HCT116 (cell line): ENCODE data around the gene BCL2L13. TPM values are rescaled to one million over a fixed set of nuclear protein-coding genes. Genes with fewer than 3 reads are reported as not detected.

Source experiments
- ATAC-seq: fragments of 200-7000 bp; cut with Tn5 transposase; 2 replicates; pipeline ENCODE4 v1.9.1; 2020; ENCODE audit warnings: mild to moderate bottlenecking, moderate library complexity
- BruUV-seq: library from RNA; stranded (reverse); fragments of 400-500 nt; replicated peaks from 2 replicates; lab custom pipeline; 2021; lab: Mats Ljungman, UMichigan
- CTCF ChIA-PET: fragments of 300-600 bp; sonication (Branson Sonifier 250); formaldehyde crosslinking; loops from one replicate; lab custom pipeline; 2021; ENCODE audit warnings: antibody characterized with exemption; lab: Charles Lee
- POLR2A ChIA-PET: fragments of 300-600, 350-600 bp; sonication (Branson Sonifier 250); formaldehyde crosslinking; loops from one replicate; lab custom pipeline; 2021; ENCODE audit warnings: antibody characterized with exemption; lab: Charles Lee
- RAD21 ChIA-PET, 2 experiments: fragments of 300-600 bp; sonication (Branson Sonifier 250); formaldehyde crosslinking; loops; one replicate each; lab custom pipeline; 2023; ENCODE audit warnings: low total read pairs in 2 of 2; ENCODE audit not compliant: uncharacterized antibody in 2 of 2, unreplicated experiment in 2 of 2, low non-redundant PET in 1 of 2; lab: Charles Lee
- DNase-seq: peaks from one replicate; pipeline ENCODE4 v3.0.0-alpha.2; 2010; ENCODE audit warnings: low read depth, low spot score
- H2AFZ ChIP-seq: fragments of 200-600 bp; shearing (Covaris generic), sonication (generic); 2 replicates; pipeline ENCODE4 v1.6.1; 2017; ENCODE audit warnings: low read depth, mixed run types, mixed read lengths, antibody characterized with exemption, low read length; ENCODE audit not compliant: poor library complexity, severe bottlenecking
- H3K27ac ChIP-seq: 2 replicates; pipeline ENCODE4 v1.5.1; 2012; ENCODE audit warnings: low read depth, low read length
- H3K27me3 ChIP-seq: fragments of 200-600 bp; sonication (generic); 2 replicates; pipeline ENCODE4 v1.6.1; 2016; ENCODE audit warnings: mixed run types, low read length, mixed read lengths; ENCODE audit not compliant: insufficient read depth
- H3K36me3 ChIP-seq, 2 experiments: fragments of 200-500 bp in 1 of 2; fragments of 200-600 bp in 1 of 2; sonication (Bioruptor generic) in 1 of 2; sonication (generic) in 1 of 2; 2 replicates each; pipeline versions ENCODE4 v1.5.1 to v1.6.1; 2014 to 2016; ENCODE audit warnings: low read length in 2 of 2, inconsistent platforms in 1 of 2, mixed read lengths in 1 of 2, mixed run types in 1 of 2; ENCODE audit not compliant: insufficient read depth in 2 of 2, control insufficient read depth in 1 of 2
- H3K4me1 ChIP-seq, 2 experiments: fragments of 200-600 bp in 1 of 2; sonication (generic) in 1 of 2; 2 replicates each; pipeline versions ENCODE4 v1.5.1 to v1.6.1; 2012 to 2017; ENCODE audit warnings: low read length in 2 of 2, inconsistent platforms in 1 of 2, mild to moderate bottlenecking in 1 of 2, mixed read lengths in 1 of 2, mixed run types in 1 of 2, moderate library complexity in 1 of 2; ENCODE audit not compliant: insufficient read depth in 2 of 2, control insufficient read depth in 1 of 2
- H3K4me2 ChIP-seq: fragments of 200-600 bp; sonication (generic); 2 replicates; pipeline ENCODE4 v1.6.1; 2017; ENCODE audit warnings: mixed run types, low read length, mixed read lengths
- H3K4me3 ChIP-seq, 2 experiments: fragments of 200-600 bp in 1 of 2; sonication (generic) in 1 of 2; replicated peaks in 1 of 2; 2 replicates each; pipeline ENCODE4 v1.5.1; 2011 to 2016; ENCODE audit warnings: low read length in 2 of 2, control low read depth in 1 of 2, low read depth in 1 of 2, mild to moderate bottlenecking in 1 of 2, mixed read lengths in 1 of 2, mixed run types in 1 of 2
- H3K79me2 ChIP-seq: fragments of 200-600 bp; sonication (generic); 2 replicates; pipeline ENCODE4 v1.6.1; 2017; ENCODE audit warnings: mild to moderate bottlenecking, mixed run types, low read length, moderate library complexity, mixed read lengths; ENCODE audit not compliant: insufficient read depth
- H3K9ac ChIP-seq: fragments of 200-600 bp; sonication (generic); 2 replicates; pipeline ENCODE4 v1.6.1; 2016; ENCODE audit warnings: low read length, mixed read lengths
- H3K9me2 ChIP-seq: fragments of 200-600 bp; sonication (generic), shearing (Covaris generic); 2 replicates; pipeline ENCODE4 v1.6.1; 2017; ENCODE audit warnings: mixed run types, mild to moderate bottlenecking, moderate library complexity; ENCODE audit not compliant: insufficient read depth
- H3K9me3 ChIP-seq, 2 experiments: fragments of 200-500 bp in 1 of 2; fragments of 200-600 bp in 1 of 2; sonication (Bioruptor generic) in 1 of 2; sonication (generic) in 1 of 2; 2 replicates each; pipeline ENCODE4 v1.6.1; 2014 to 2017; ENCODE audit warnings: low read length in 2 of 2, mixed read lengths in 2 of 2, inconsistent platforms in 1 of 2, low read depth in 1 of 2, mild to moderate bottlenecking in 1 of 2, mixed run types in 1 of 2, moderate library complexity in 1 of 2; ENCODE audit not compliant: control insufficient read depth in 1 of 2, insufficient read depth in 1 of 2
- H4K20me1 ChIP-seq: fragments of 200-600 bp; sonication (generic), shearing (Covaris generic); 2 replicates; pipeline ENCODE4 v1.6.1; 2017; ENCODE audit warnings: mixed run types, mild to moderate bottlenecking, moderate library complexity; ENCODE audit not compliant: insufficient read depth
- CBX3 ChIP-seq: IDR thresholded peaks from 2 replicates; pipeline ENCODE4 v1.6.1; 2012; ENCODE audit warnings: low read depth
- CEBPB ChIP-seq: IDR thresholded peaks from 2 replicates; pipeline ENCODE4 v1.6.1; 2012; ENCODE audit warnings: low read depth
- EZH2 ChIP-seq: fragments of 200-600 bp; sonication (generic); IDR thresholded peaks from 2 replicates; pipeline ENCODE4 v1.6.1; 2017; ENCODE audit warnings: antibody characterized with exemption, mixed run types
- EZH2phosphoT487 ChIP-seq: fragments of 200-600 bp; IDR thresholded peaks from 2 replicates; pipeline ENCODE4 v1.6.1; 2018; ENCODE audit warnings: antibody characterized with exemption, borderline replicate concordance
- FOSL1 ChIP-seq: IDR thresholded peaks from 2 replicates; pipeline ENCODE4 v1.6.1; 2012; ENCODE audit warnings: low read depth
- JUND ChIP-seq: IDR thresholded peaks from 2 replicates; pipeline ENCODE4 v1.6.1; 2012
- RAD21 ChIP-seq: IDR thresholded peaks from 2 replicates; pipeline ENCODE4 v1.6.1; 2012; ENCODE audit warnings: low read depth, mild to moderate bottlenecking
- SIN3A ChIP-seq: IDR thresholded peaks from 2 replicates; pipeline ENCODE4 v1.6.1; 2012; ENCODE audit warnings: low read depth
- SRF ChIP-seq: IDR thresholded peaks from 2 replicates; pipeline ENCODE4 v1.6.1; 2012; ENCODE audit warnings: low read depth
- TCF7L2 ChIP-seq: IDR thresholded peaks from 2 replicates; pipeline ENCODE4 v1.7.0; 2011; ENCODE audit warnings: borderline replicate concordance, inconsistent platforms; ENCODE audit not compliant: insufficient read depth, insufficient read length; ENCODE audit errors: extremely low read depth
- YY1 ChIP-seq: IDR thresholded peaks from 2 replicates; pipeline ENCODE4 v1.6.1; 2011; ENCODE audit warnings: low read length, low read depth, moderate library complexity, mild to moderate bottlenecking; ENCODE audit not compliant: insufficient replicate concordance; ENCODE audit errors: extremely low read depth
- ZNF274 ChIP-seq: fragments of 200-500 bp; sonication (Bioruptor generic); IDR thresholded peaks from 2 replicates; pipeline ENCODE4 v1.6.1; 2014; ENCODE audit warnings: mild to moderate bottlenecking, low read depth, low read length, inconsistent platforms
- intact Hi-C: fragments of 100-400 bp; cut with micrococcal nuclease; formaldehyde crosslinking; loops from 2 replicates; pipeline ENCODE4 v1.10.0; 2022
- total RNA-seq: library from RNA; stranded (reverse); gene quantifications from one replicate; pipeline ENCODE4 v1.2.1, GENCODE V29; 2021; ENCODE audit not compliant: unreplicated experiment
- TF ChIP-seq, protein P1 (sequence below): IDR thresholded peaks from 2 replicates; pipeline ENCODE4 v1.6.1; 2012

The BCL2L13 gene
- total RNA-seq, 1 experiment from 2014 or later = 38.6 TPM

DNA sequence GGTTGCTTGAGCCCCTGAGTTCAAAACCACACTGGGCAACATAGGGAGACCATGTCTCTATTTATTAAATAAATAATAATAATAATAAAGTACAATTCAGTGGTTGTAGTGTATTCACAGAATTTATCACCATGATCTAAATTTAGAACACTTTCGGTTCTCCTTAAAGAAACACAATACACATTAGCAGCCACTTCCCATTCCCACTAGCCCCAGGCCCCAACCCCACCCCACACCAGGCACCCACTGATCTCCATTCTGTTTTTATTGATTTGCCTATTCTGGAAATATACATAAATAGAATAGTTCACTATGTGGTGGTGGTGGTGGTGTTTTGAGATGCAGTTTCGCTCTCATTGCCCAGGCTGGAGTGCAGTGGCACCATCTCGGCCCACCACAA is 45.7 kb downstream of the BCL2L13 start:
- no peak overlapping the region for H2AFZ ChIP-seq
- ATAC-seq = no peak
- H3K4me3 ChIP-seq = no peak overlapping the region
- DNase-seq = no peak
- H3K27ac ChIP-seq = no peak overlapping the region
- H3K36me3 ChIP-seq = peaks cover 0 to 3% of the 10 kb centered on the region in 2 experiments; a peak in 2 of 4 replicates
- no peaks in the 10 kb centered on the region for H3K79me2 ChIP-seq
- RAD21 ChIA-PET = no interaction called here
- no TSS peak for BruUV-seq
- POLR2A ChIA-PET = no interaction called here
- no peaks in the 10 kb centered on the region for H4K20me1 ChIP-seq
- H3K27me3 ChIP-seq = no peaks in the 10 kb centered on the region
- no peak for TF ChIP-seq RAD21
- no peak for TF ChIP-seq CBX3
- no peak for TF ChIP-seq CEBPB
- TF ChIP-seq SIN3A = no peak
- no peak for TF ChIP-seq YY1
- no peak for TF ChIP-seq JUND
- TF ChIP-seq EZH2 = no peak
- TF ChIP-seq TCF7L2 = no peak
- no peak for TF ChIP-seq FOSL1
- TF ChIP-seq, all 23 proteins: peak for 0
- CTCF ChIA-PET = no interaction called here
- H3K9me2 ChIP-seq = no peaks in the 10 kb centered on the region
- no peak overlapping the region for H3K9ac ChIP-seq
- H3K4me1 ChIP-seq = no peaks in the 10 kb centered on the region
- H3K4me2 ChIP-seq = no peak overlapping the region
- no peaks in the 10 kb centered on the region for H3K9me3 ChIP-seq
- intact Hi-C loops = loop anchor here (10.0 kb wide), 1 partner anchor 79 kb away; no protein-coding TSS in a partner anchor

DNA sequence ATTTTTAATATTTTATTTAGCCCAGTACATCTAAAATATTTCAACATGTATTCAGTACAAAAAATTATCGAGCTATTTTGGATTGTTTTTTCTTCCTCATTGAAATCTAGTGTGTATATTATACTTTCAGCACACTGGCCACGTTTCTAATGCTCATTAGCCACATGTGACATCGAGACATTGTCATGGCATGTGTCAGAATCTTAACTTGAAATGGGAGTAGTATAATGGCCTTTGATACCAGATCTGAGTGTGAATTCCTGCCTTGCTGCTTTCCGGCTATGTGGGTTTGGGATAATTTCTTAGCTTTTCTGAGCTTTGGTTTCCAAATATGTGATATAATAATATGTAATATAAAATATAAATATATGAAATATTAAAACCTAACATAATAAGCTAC is 54.3 kb downstream of the BCL2L13 start:
- CTCF ChIA-PET = no interaction called here
- TF ChIP-seq SRF = no peak
- TF ChIP-seq EZH2phosphoT487 = no peak
- TF ChIP-seq SIN3A = no peak
- no peak for TF ChIP-seq CBX3
- TF ChIP-seq, protein P1, sequence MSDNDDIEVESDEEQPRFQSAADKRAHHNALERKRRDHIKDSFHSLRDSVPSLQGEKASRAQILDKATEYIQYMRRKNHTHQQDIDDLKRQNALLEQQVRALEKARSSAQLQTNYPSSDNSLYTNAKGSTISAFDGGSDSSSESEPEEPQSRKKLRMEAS = no peak
- no peak for TF ChIP-seq YY1
- no peak for TF ChIP-seq ZNF274
- no peak for TF ChIP-seq JUND
- TF ChIP-seq, all 23 proteins: peak for 0
- H3K27ac ChIP-seq = no peak overlapping the region
- H3K9ac ChIP-seq = no peak overlapping the region
- no peak overlapping the region for H3K4me2 ChIP-seq
- no peaks in the 10 kb centered on the region for H4K20me1 ChIP-seq
- no TSS peak for BruUV-seq
- H3K79me2 ChIP-seq = no peaks in the 10 kb centered on the region
- intact Hi-C loops = no loop called here
- ATAC-seq (no peak), DNase-seq (no peak)
- no peaks in the 10 kb centered on the region for H3K27me3 ChIP-seq
- no peaks in the 10 kb centered on the region for H3K4me1 ChIP-seq
- no peaks in the 10 kb centered on the region for H3K9me2 ChIP-seq
- RAD21 ChIA-PET = no interaction called here
- no peaks in the 10 kb centered on the region for H3K9me3 ChIP-seq
- no peak overlapping the region for H2AFZ ChIP-seq
- no peak overlapping the region for H3K4me3 ChIP-seq
- POLR2A ChIA-PET = no interaction called here
- peaks cover 0 to 3% of the 10 kb centered on the region in 2 experiments; a peak in 2 of 4 replicates for H3K36me3 ChIP-seq
